HG02885 (cell line): Measurements from ENCODE around the gene PIGM.

Experiments used
- ATAC-seq: cut with Tn5 transposase; IDR thresholded peaks from one replicate; pipeline ENCODE4 v1.9.1; 2021; ENCODE audit warnings: mild to moderate bottlenecking; ENCODE audit not compliant: unreplicated experiment, poor library complexity

PIGM gene

GRCh38 chr1:160031365-160032164 is at the start of gene PIGM:
Gene PIGM, minus strand, starts transcription at chr1:160031990. Its CDS starts 251 bp downstream, at chr1:160031739.
- ATAC-seq = peak; percentile 95

- no peak for ATAC-seq
These were observed 49.6 kb upstream of the PIGM start, which contains the start of gene KCNJ9 for GRCh38 chr1:160081261-160081936. Gene KCNJ9, plus strand, starts transcription at chr1:160081538. Its CDS starts 2,493 bp downstream, at chr1:160084031.

- ATAC-seq = no peak
These were observed 48.8 kb upstream of the PIGM start for GRCh38 chr1:160080381-160081100.

- ATAC-seq = no peak
These were observed 47.7 kb upstream of the PIGM start for GRCh38 chr1:160079448-160079847.

- peak; percentile 72 for ATAC-seq
These were observed 46.9 kb upstream of the PIGM start for GRCh38 chr1:160078512-160079195.

GRCh38 chr1:160077486-160077885 is 45.7 kb upstream of the PIGM start:
- ATAC-seq = no peak

GRCh38 chr1:160076295-160076694 is 44.5 kb upstream of the PIGM start:
- ATAC-seq = no peak

GRCh38 chr1:160075836-160076235 is 44.0 kb upstream of the PIGM start:
- ATAC-seq = no peak

GRCh38 chr1:160074865-160075264 is 43.1 kb upstream of the PIGM start:
- no peak for ATAC-seq

- no peak for ATAC-seq
These were observed 39.5 kb upstream of the PIGM start for GRCh38 chr1:160071289-160071688.

- no peak for ATAC-seq
These were observed 38.7 kb upstream of the PIGM start for GRCh38 chr1:160070243-160071163.

- ATAC-seq = no peak
These were observed 37.9 kb upstream of the PIGM start, which contains the start of gene KCNJ10 for GRCh38 chr1:160069460-160070231. Gene KCNJ10, minus strand, starts transcription at chr1:160070160. Its CDS starts 27,628 bp downstream, at chr1:160042532.

- no peak for ATAC-seq
These were observed 36.4 kb upstream of the PIGM start for GRCh38 chr1:160068225-160068624.

GRCh38 chr1:160066829-160067745 is 35.3 kb upstream of the PIGM start:
- no peak for ATAC-seq

- ATAC-seq = no peak
These were observed 33.0 kb upstream of the PIGM start for GRCh38 chr1:160064746-160065145.

GRCh38 chr1:160064164-160064563 is 32.4 kb upstream of the PIGM start:
- ATAC-seq = no peak

- ATAC-seq = no peak
These were observed 31.4 kb upstream of the PIGM start for GRCh38 chr1:160063176-160063575.

GRCh38 chr1:160062230-160062532 is 30.4 kb upstream of the PIGM start:
- ATAC-seq = no peak
